HUES6 (cell line): ENCODE results near the gene ABI2.
"Not testable (repeated sequence)": the region's sequence is repeated elsewhere in the genome, so short reads cannot be mapped to it uniquely, and the experiment has no call there.

ENCODE experiments used
- H3K27ac ChIP-seq: 2 replicates; pipeline ENCODE4 v1.7.0; 2013; ENCODE audit warnings: low read depth, mild to moderate bottlenecking, low read length, inconsistent platforms
- H3K27me3 ChIP-seq: 2 replicates; pipeline ENCODE4 v1.6.1; 2013; ENCODE audit warnings: low read length; ENCODE audit not compliant: control insufficient read depth, insufficient read depth
- H3K36me3 ChIP-seq: 2 replicates; pipeline ENCODE4 v1.6.1; 2013; ENCODE audit warnings: low read length; ENCODE audit not compliant: control insufficient read depth, insufficient read depth
- H3K4me1 ChIP-seq: 2 replicates; pipeline ENCODE4 v1.6.1; 2013; ENCODE audit warnings: low read length; ENCODE audit not compliant: control insufficient read depth, insufficient read depth
- H3K4me3 ChIP-seq: 2 replicates; pipeline ENCODE4 v1.5.1; 2013; ENCODE audit warnings: low read depth, low read length
- H3K9ac ChIP-seq: one replicate; pipeline ENCODE4 v1.6.1; 2013; ENCODE audit warnings: mild to moderate bottlenecking, low read length
- H3K9me3 ChIP-seq: 2 replicates; pipeline ENCODE4 v1.6.1; 2013; ENCODE audit warnings: low read depth, low read length; ENCODE audit not compliant: control insufficient read depth, insufficient read depth

ABI2 gene

DNA sequence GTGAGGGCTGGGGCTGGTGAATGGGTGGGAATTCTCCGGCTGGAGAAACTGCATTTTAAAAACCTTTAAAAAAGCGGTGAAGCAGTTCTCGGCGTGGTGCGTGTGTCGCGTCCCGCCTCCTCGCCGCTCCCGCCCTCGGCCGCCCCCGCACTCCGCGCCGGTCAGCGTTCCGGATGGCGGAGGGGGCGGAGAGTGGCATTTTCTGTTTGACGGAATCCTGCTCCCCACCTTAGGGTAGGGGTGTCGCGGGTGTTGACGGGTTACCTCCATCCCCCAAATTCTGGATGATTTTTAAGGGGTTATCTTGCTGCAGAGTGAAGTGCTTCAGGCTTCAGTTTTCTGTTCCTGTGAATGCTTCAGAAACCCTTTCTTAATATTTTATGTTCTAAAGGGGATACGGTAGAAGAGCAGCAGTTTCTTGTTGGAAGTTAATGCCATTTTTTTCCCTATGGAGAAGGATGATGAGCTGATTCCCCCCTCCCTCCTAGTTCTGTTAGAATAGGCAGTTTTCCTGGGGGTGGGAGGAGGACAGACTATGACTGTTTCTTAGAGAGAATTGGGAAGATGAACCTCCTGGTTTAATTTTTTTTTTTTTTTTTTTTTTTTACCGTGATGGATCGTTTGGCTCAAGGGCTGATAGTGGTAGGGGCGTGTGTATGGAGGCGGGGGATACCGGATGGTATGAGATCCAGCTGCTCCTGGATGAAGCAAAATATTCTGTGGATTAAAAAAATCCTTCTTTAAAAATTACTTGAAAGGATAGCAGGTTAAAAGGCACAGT, 756 bp downstream of the ABI2 start:
- H3K36me3 ChIP-seq, result no peaks in the 10 kb centered on the region
- H3K27me3 ChIP-seq, result no peaks in the 10 kb centered on the region
- H3K9ac ChIP-seq, result peak overlapping the region; percentile 92
- H3K27ac ChIP-seq, result peak overlapping the region; percentile 96
- H3K4me3 ChIP-seq, result peak overlapping the region; percentile 88
- H3K9me3 ChIP-seq, result no peaks in the 10 kb centered on the region
- peaks cover 10% of the 10 kb centered on the region for H3K4me1 ChIP-seq

DNA sequence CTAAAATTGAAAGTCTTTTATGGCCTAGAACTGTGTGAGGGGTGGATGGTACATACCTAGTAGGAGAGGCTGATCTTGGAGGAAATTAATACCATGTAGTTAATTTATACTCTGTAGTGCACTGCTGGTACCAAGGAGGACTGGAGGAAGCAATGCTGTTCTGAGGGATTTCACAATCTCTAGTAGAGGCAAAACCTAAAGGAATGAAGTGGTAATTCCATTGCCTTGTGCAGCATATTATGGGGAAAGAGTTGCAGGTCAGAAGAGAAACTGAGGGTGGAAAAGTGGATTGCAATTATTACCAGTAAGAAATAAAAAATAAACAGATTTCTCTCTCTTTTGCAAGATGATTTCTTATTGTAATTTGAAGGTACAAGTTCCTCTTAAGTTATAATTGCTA, 2.2 kb downstream of the ABI2 start:
- peaks cover 5% of the 10 kb centered on the region; the same call in 1 of the 2 replicates for H3K36me3 ChIP-seq

DNA sequence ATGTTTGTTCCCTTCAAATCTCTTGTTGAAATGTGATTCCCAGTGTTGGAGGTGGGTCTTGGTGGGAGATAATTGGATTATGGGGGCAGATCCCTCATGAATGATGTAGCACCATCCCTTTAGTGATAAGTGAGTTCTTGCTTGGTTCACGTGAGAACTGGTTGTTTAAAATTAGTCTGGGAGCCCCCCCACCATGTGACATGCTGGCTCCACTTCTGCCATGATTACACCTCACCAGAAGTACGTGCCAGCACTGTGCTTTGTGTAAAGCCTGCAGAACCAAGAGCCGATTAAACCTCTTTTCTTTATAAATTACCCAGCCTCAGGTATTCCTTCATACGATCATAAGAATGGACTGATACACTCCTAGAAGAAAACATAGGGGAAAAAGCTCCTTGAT, 10.1 kb downstream of the ABI2 start:
- Histone ChIP-seq H3K4me1 (peaks cover 14% of the 10 kb centered on the region), H3K9me3 (no peaks in the 10 kb centered on the region), H3K27ac (no peak overlapping the region)

More for the DNA sequence above, 2.2 kb downstream of the ABI2 start:
- Histone ChIP-seq H3K9me3 (no peaks in the 10 kb centered on the region), H3K4me3 (peak overlapping the region; percentile 88), H3K4me1 (peaks cover 10% of the 10 kb centered on the region), H3K27ac (no peak overlapping the region), H3K27me3 (no peaks in the 10 kb centered on the region), H3K9ac (no peak overlapping the region)

DNA sequence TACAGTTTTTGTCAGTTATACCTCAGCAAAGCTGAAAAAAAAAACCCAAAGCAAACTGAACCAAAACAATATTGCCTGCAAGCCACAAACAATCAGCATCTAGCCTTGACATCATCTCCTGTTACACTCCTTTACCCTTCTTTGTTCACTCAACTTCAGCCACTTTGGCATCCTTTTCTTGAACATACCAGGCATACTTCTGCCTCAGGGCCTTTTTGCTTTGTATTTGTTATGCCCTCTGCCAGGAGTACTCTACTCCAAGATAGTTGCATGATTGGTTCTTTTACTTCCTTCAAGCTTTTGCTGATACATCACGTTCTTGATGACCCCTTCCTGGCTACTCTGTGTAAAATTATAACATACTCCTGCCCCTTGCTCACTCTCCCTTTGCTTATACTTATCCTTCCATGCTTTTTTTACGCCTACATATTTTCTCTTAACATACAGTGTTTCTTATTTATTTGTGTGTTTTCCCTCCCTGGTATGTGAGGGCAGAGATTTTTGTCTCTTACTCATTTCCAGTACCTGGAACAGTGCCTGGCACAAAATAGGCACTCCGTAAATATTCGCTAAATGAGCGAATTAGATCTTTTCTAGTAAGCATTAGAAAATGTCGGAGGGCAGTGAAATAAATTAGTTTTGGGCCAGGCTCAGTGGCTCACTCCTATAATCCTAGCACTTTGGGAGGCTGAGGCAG, 12.7 kb downstream of the ABI2 start:
- peak overlapping the region; percentile 49; the same call in 1 of the 2 replicates for H3K27ac ChIP-seq
- H3K4me1 ChIP-seq, result peaks cover 14% of the 10 kb centered on the region
- peaks cover 10% of the 10 kb centered on the region for H3K36me3 ChIP-seq
- H3K9ac ChIP-seq, result no peak overlapping the region
- H3K9me3 ChIP-seq, result no peaks in the 10 kb centered on the region
- H3K27me3 ChIP-seq, result no peaks in the 10 kb centered on the region
- H3K4me3 ChIP-seq, result no peak overlapping the region

More for the DNA sequence above, 10.1 kb downstream of the ABI2 start:
- H3K9ac ChIP-seq, result no peak overlapping the region
- no peak overlapping the region for H3K4me3 ChIP-seq
- no peaks in the 10 kb centered on the region for H3K27me3 ChIP-seq
- peaks cover 5% of the 10 kb centered on the region; the same call in 1 of the 2 replicates for H3K36me3 ChIP-seq

DNA sequence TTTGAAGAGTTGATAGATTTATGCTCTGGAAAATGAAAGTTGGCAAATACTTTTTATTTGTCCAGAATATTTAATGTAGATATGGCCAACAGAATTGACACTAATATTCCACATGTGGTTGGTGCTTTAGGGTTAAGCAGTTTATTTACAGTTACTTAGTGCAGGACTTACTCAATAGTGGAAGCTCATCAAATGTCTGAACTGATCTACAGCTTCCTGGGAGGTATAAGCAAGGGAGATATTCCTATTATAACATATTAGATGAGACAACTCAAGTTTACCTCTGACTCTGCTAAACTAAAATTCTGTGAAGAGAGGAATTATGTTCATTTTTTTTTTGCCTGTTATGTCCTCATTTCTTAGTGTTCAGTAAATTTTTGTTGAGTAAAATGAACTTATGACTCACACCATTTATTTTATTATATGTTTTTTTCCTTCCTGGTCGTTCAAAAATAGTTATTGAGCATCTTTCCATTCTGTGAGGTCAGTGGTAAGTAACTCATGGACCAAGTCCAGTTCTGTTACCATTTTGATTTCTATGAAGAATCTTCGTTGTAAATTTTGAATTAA, 13.6 kb downstream of the ABI2 start:
- no peaks in the 10 kb centered on the region for H3K27me3 ChIP-seq
- H3K27ac ChIP-seq, result no peak overlapping the region
- H3K4me3 ChIP-seq, result no peak overlapping the region
- no peaks in the 10 kb centered on the region for H3K9me3 ChIP-seq
- no peak overlapping the region for H3K9ac ChIP-seq
- H3K4me1 ChIP-seq, result peaks cover 14% of the 10 kb centered on the region
- peaks cover 10% of the 10 kb centered on the region for H3K36me3 ChIP-seq

DNA sequence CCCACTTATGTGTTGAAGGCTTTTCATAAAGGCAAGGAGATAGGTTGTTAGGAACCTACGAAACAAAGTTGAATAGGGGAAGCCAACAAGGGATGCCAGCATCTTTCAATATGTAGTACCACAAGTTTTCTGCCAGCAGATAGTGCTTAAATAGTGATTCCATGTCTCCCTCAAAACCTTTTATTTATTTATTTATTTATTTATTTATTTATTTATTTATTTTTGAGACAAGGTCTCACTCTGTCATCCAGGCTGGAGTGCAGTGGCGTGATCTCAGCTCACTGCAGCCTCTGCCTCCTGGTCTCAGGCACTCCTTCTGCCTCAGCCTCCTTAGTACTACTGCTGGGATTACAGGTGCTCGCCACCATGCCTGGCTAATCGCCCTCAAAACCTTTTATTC, 14.2 kb downstream of the ABI2 start:
- H3K27me3 ChIP-seq, H3K9ac ChIP-seq, H3K9me3 ChIP-seq, H3K36me3 ChIP-seq, H3K27ac ChIP-seq, H3K4me3 ChIP-seq: not testable (repeated sequence)
- H3K4me1 ChIP-seq, result peaks cover 18% of the 10 kb centered on the region

DNA sequence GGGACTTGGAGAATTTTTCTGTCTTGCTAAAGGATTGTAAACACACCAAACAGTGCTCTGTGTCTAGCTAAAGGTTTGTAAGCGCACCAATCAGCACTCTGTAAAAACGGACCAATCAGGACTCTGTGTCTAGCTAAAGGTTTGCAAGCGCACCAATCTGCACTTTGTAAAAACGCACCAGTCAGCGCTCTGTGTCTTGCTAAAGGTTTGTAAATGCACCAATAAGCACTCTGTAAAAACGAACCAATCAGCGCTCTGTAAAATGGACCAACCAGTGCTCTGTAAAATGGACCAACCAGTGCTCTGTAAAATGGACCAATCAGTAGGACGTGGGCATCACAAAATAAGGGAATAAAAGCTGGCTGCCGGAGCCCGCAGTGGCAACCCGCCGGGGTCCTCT, 16.5 kb downstream of the ABI2 start:
- Histone ChIP-seq H3K4me3 (no peak overlapping the region), H3K27ac (no peak overlapping the region), H3K9me3 (no peaks in the 10 kb centered on the region), H3K27me3 (no peaks in the 10 kb centered on the region), H3K36me3 (peaks cover 10% of the 10 kb centered on the region), H3K4me1 (peaks cover 18% of the 10 kb centered on the region), H3K9ac (no peak overlapping the region)

DNA sequence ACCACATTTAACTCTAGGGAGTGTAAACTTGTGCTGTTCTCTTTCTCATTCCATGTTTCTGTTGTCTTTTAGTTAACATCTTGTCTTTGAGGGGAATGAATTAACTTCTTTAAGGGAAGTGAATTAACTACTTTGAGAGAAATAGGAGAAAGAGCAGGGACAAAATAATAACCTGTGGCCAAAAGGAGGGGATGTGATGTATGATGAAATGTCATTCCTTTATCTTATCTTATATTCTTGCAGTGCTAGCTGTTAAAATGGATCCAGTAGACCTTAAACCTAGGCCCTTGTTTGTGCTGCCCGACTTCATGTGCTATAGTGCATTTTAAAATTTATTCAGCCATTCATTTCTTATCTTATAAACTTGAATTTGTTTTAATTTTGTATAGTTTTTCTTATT, 18.4 kb downstream of the ABI2 start:
- Histone ChIP-seq H3K4me1 (0 out of 2 replicates have a peak, but pooled peaks cover 4% of the 10 kb centered on the region), H3K36me3 (peaks cover 10% of the 10 kb centered on the region), H3K27ac (no peak overlapping the region), H3K9ac (no peak overlapping the region), H3K4me3 (no peak overlapping the region), H3K27me3 (no peaks in the 10 kb centered on the region), H3K9me3 (no peaks in the 10 kb centered on the region)

DNA sequence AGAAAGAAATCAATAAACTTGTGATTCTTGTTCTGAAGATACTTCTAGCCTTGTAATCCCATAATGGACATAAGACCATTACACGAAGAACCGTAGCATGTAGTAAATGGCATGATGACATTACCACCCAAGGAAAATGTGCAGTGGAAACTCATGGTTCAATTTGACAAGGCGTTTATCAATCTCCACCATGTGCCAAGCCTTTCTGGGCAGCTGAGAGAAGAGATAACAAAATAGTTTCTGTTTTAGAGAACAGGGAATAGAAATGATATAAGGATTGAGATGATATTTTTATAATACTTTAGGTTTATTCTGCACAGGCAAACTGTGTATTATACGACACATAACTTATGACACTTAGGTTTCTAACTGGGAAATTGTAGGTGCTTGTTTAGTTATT, 19.2 kb downstream of the ABI2 start:
- peaks cover 10% of the 10 kb centered on the region for H3K36me3 ChIP-seq
- no peak overlapping the region for H3K27ac ChIP-seq
- H3K9ac ChIP-seq, result no peak overlapping the region
- no peak overlapping the region for H3K4me3 ChIP-seq
- no peaks in the 10 kb centered on the region for H3K9me3 ChIP-seq
- H3K27me3 ChIP-seq, result no peaks in the 10 kb centered on the region
- H3K4me1 ChIP-seq, result 0 out of 2 replicates have a peak, but pooled peaks cover 4% of the 10 kb centered on the region

DNA sequence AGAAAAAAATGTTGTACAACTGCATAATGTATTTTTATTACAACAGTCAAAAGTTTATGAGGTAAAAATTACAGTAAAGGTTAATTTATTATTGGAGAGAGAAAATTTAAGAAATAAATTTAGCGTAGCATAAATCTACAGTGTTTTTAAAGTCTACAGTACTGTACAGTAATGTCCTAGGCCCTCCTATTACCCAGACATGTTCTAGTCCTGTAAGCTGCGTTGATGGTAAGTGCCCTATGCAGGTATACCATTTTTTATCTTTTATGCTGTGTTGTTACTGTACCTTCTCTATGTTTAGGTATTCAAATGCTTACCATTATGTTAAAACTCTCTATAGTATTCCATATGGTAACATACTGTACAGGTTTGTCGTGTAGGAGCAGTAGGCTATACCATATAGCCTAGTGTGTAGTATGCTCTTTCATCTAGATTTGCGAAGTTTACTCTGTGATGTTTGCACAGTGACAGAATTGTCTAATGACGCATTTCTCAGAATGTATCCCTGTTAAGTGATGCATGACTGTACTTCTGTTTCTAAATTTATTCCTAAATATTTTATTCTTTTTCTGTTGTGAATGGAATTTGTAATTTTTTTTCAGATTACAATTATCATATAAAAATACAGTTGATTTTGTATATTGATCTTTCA, 24.5 kb downstream of the ABI2 start:
- no peaks in the 10 kb centered on the region for H3K27me3 ChIP-seq
- peaks cover 5% of the 10 kb centered on the region for H3K36me3 ChIP-seq
- H3K9me3 ChIP-seq, result no peaks in the 10 kb centered on the region
- H3K4me3 ChIP-seq, result no peak overlapping the region
- H3K27ac ChIP-seq, result no peak overlapping the region
- H3K4me1 ChIP-seq, result no peaks in the 10 kb centered on the region
- H3K9ac ChIP-seq, result no peak overlapping the region
